SK-N-SH (cell line): ENCODE results near the gene GMPPB. TPM values are rescaled to one million over a fixed set of nuclear protein-coding genes. Genes with fewer than 3 reads are reported as not detected.

Source experiments
- CTCF ChIA-PET: fragments of 300-600, 350-600 bp; formaldehyde crosslinking; extraction: SDS; loops from one replicate; lab custom pipeline; 2021; lab: Yijun Ruan, JAX
- POLR2A ChIA-PET: fragments of 350-600 bp; sonication (Branson Sonifier 250); formaldehyde crosslinking; extraction: SDS; loops from one replicate; lab custom pipeline; 2020; ENCODE audit warnings: antibody characterized with exemption, inconsistent platforms; lab: Yijun Ruan, JAX
- DNase-seq: peaks from one replicate; pipeline ENCODE4 v3.0.0; 2012
- H2AFZ ChIP-seq: fragments of 200-600 bp; sonication (generic); 2 replicates; pipeline ENCODE4 v1.8.1; 2016; ENCODE audit warnings: antibody characterized with exemption, mild to moderate bottlenecking, low read depth
- H3F3A ChIP-seq: fragments of 200-600 bp; sonication (generic); replicated peaks from 2 replicates; pipeline ENCODE3; 2016; ENCODE audit warnings: antibody characterized with exemption, mild to moderate bottlenecking; ENCODE audit not compliant: insufficient read depth
- H3K27ac ChIP-seq, 2 experiments: fragments of 200-500 bp in 1 of 2; fragments of 200-600 bp in 1 of 2; sonication (Bioruptor generic) in 1 of 2; sonication (generic), shearing (Covaris generic) in 1 of 2; 2 replicates each; pipeline versions ENCODE4 v1.5.1 to v1.6.1; 2014 to 2016; ENCODE audit warnings: low read depth in 2 of 2, inconsistent platforms in 1 of 2, low read length in 1 of 2, mild to moderate bottlenecking in 1 of 2, mixed read lengths in 1 of 2
- H3K27me3 ChIP-seq: fragments of 200-600 bp; sonication (generic), shearing (Covaris generic); 2 replicates; pipeline ENCODE4 v1.6.1; 2016; ENCODE audit warnings: mixed run types; ENCODE audit not compliant: insufficient read depth
- H3K36me3 ChIP-seq, 2 experiments: fragments of 200-500 bp in 1 of 2; fragments of 200-600 bp in 1 of 2; sonication (Bioruptor generic) in 1 of 2; sonication (generic) in 1 of 2; replicated peaks in 1 of 2; 2 replicates each; pipeline versions ENCODE3 to v1.5.1; 2014 to 2016; ENCODE audit warnings: low read length in 1 of 2, mild to moderate bottlenecking in 1 of 2; ENCODE audit not compliant: insufficient read depth in 2 of 2, control insufficient read depth in 1 of 2
- H3K4me1 ChIP-seq, 2 experiments: fragments of 200-500 bp in 1 of 2; fragments of 200-600 bp in 1 of 2; sonication (Bioruptor generic) in 1 of 2; sonication (generic), shearing (Covaris generic) in 1 of 2; 2 replicates each; pipeline versions ENCODE4 v1.5.1 to v1.6.1; 2014 to 2016; ENCODE audit warnings: low read depth in 1 of 2, low read length in 1 of 2, mixed run types in 1 of 2; ENCODE audit not compliant: insufficient read depth in 2 of 2, control insufficient read depth in 1 of 2
- H3K4me2 ChIP-seq: fragments of 200-600 bp; sonication (generic), shearing (Covaris generic); 2 replicates; pipeline ENCODE4 v1.6.1; 2017; ENCODE audit warnings: mixed run types
- H3K4me3 ChIP-seq, 2 experiments: fragments of 200-500 bp in 1 of 2; fragments of 200-600 bp in 1 of 2; sonication (Bioruptor generic) in 1 of 2; sonication (generic), shearing (Covaris generic) in 1 of 2; 2 replicates each; pipeline versions ENCODE4 v1.5.1 to v1.8.1; 2014 to 2016; ENCODE audit warnings: low read depth in 2 of 2, inconsistent platforms in 1 of 2, low read length in 1 of 2, mild to moderate bottlenecking in 1 of 2, mixed read lengths in 1 of 2, moderate library complexity in 1 of 2
- H3K79me2 ChIP-seq: fragments of 200-600 bp; sonication (generic); 2 replicates; pipeline ENCODE4 v1.8.1; 2017; ENCODE audit warnings: mild to moderate bottlenecking; ENCODE audit not compliant: insufficient read depth
- H3K9ac ChIP-seq: fragments of 200-600 bp; sonication (generic); 2 replicates; pipeline ENCODE4 v1.6.1; 2017; ENCODE audit warnings: mixed run types
- H3K9me2 ChIP-seq: fragments of 200-600 bp; sonication (generic); 2 replicates; pipeline ENCODE4 v1.6.1; 2017; ENCODE audit warnings: mixed run types
- H3K9me3 ChIP-seq: fragments of 200-600 bp; sonication (generic); 2 replicates; pipeline ENCODE4 v1.6.1; 2017; ENCODE audit warnings: mixed run types, mild to moderate bottlenecking, moderate library complexity
- H4K20me1 ChIP-seq: fragments of 200-600 bp; sonication (generic); 2 replicates; pipeline ENCODE4 v1.6.1; 2017; ENCODE audit warnings: mild to moderate bottlenecking, mixed run types; ENCODE audit not compliant: insufficient read depth
- EP300 ChIP-seq, 2 experiments: IDR thresholded peaks; 2 replicates each; pipeline versions ENCODE4 v1.4.0 to v1.6.1; 2012; ENCODE audit warnings: borderline replicate concordance in 1 of 2, low read depth in 1 of 2, low read length in 1 of 2
- EZH2phosphoT487 ChIP-seq: fragments of 200-600 bp; sonication (generic); IDR thresholded peaks from 2 replicates; pipeline ENCODE4 v1.6.1; 2017; ENCODE audit warnings: low read depth, mixed run types, mild to moderate bottlenecking, antibody characterized with exemption, moderate library complexity, borderline replicate concordance
- GABPA ChIP-seq: IDR thresholded peaks from 2 replicates; pipeline ENCODE4 v1.4.0; 2012; ENCODE audit warnings: low read depth, mild to moderate bottlenecking
- MXI1 ChIP-seq: IDR thresholded peaks from 2 replicates; pipeline ENCODE4 v1.6.1; 2012; ENCODE audit warnings: mild to moderate bottlenecking, low read depth, low read length, improper control_type of control experiment
- NFIC ChIP-seq: IDR thresholded peaks from 2 replicates; pipeline ENCODE4 v1.4.0; 2012; ENCODE audit warnings: borderline replicate concordance
- RCOR1 ChIP-seq: fragments of 150-350 bp; IDR thresholded peaks from 2 replicates; pipeline ENCODE4 v1.6.1; 2017; ENCODE audit warnings: antibody characterized with exemption, low read length
- RXRA ChIP-seq: IDR thresholded peaks from 2 replicates; pipeline ENCODE4 v1.4.0; 2012; ENCODE audit warnings: low read depth, mild to moderate bottlenecking, borderline replicate concordance
- WGBS: methylation state at CpG from one replicate; pipeline ENCODE4 v1.1.6; 2017; ENCODE audit warnings: low lambda C conversion rate; 5-methylcytosine and 5-hydroxymethylcytosine counted together
- polyA plus RNA-seq, 3 experiments: library from polyadenylated mRNA; depleted of rRNA; stranded (reverse); fragments of >200 nt; gene quantifications; 2 replicates each; pipeline ENCODE4 v1.2.3, GENCODE V29; 2012
- TF ChIP-seq, protein P1 (sequence below): fragments of 200-600 bp; sonication (generic); IDR thresholded peaks from 2 replicates; pipeline ENCODE4 v1.6.1; 2017; ENCODE audit warnings: antibody characterized with exemption, mild to moderate bottlenecking, moderate library complexity
- TF ChIP-seq, protein P2 (sequence below): IDR thresholded peaks from 2 replicates; pipeline ENCODE4 v1.4.0; 2012; ENCODE audit warnings: low read depth
- TF ChIP-seq, protein P3 (sequence below): IDR thresholded peaks from 2 replicates; pipeline ENCODE4 v1.4.0; 2012; ENCODE audit warnings: low read depth, borderline replicate concordance
- TF ChIP-seq, protein P4 (sequence below): IDR thresholded peaks from 2 replicates; pipeline ENCODE4 v1.6.1; 2012; ENCODE audit warnings: mild to moderate bottlenecking, low read depth, low read length, moderate library complexity
- TF ChIP-seq, protein P5 (sequence below): fragments of 150-350 bp; IDR thresholded peaks from 2 replicates; pipeline ENCODE4 v1.6.1; 2017; ENCODE audit warnings: antibody characterized with exemption, low read length, low read depth, borderline replicate concordance

The GMPPB gene
- polyA plus RNA-seq, 1 of the 3 experiments (the other 2 are of a cell fraction) = 25.1 TPM

DNA sequence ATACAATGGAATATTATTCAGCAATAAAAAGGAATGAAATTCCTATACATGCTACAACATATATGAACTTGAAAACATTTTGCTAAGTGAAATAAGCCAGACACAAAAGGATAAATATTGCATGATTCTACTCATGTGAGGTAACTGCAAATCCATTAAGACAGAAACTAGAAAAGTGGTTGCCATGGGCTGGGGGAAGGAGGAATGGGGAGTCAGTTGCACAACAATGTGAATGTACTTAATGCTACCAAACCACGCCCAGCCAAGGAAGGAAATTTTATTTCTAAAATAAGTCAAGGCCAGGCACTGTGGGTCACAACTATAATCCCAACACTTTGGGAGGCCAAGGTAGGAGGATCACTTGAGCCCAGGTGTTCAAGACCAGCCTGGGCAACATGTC lies 9.8 kb upstream of the GMPPB start:
- Histone ChIP-seq H3K79me2 (peaks cover 10% of the 10 kb centered on the region; the same call in 1 of the 2 replicates), H3K9me3 (no peaks in the 10 kb centered on the region), H3F3A (peaks cover 5% of the 10 kb centered on the region), H3K36me3 (peaks cover 37 to 62% of the 10 kb centered on the region in 2 experiments), H4K20me1 (peaks cover 3% of the 10 kb centered on the region; the same call in 1 of the 2 replicates), H3K9ac (no peak overlapping the region), H3K4me1 (no peaks in the 10 kb centered on the region), H2AFZ (no peak overlapping the region), H3K9me2 (no peaks in the 10 kb centered on the region), H3K4me2 (no peak overlapping the region), H3K4me3 (no peak overlapping the region), H3K27ac (no peak overlapping the region), H3K27me3 (no peaks in the 10 kb centered on the region)
- no peak for TF ChIP-seq RXRA
- TF ChIP-seq, protein P1, sequence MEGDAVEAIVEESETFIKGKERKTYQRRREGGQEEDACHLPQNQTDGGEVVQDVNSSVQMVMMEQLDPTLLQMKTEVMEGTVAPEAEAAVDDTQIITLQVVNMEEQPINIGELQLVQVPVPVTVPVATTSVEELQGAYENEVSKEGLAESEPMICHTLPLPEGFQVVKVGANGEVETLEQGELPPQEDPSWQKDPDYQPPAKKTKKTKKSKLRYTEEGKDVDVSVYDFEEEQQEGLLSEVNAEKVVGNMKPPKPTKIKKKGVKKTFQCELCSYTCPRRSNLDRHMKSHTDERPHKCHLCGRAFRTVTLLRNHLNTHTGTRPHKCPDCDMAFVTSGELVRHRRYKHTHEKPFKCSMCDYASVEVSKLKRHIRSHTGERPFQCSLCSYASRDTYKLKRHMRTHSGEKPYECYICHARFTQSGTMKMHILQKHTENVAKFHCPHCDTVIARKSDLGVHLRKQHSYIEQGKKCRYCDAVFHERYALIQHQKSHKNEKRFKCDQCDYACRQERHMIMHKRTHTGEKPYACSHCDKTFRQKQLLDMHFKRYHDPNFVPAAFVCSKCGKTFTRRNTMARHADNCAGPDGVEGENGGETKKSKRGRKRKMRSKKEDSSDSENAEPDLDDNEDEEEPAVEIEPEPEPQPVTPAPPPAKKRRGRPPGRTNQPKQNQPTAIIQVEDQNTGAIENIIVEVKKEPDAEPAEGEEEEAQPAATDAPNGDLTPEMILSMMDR = no peak
- TF ChIP-seq, protein P2, sequence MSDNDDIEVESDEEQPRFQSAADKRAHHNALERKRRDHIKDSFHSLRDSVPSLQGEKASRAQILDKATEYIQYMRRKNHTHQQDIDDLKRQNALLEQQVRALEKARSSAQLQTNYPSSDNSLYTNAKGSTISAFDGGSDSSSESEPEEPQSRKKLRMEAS = no peak
- no peak for TF ChIP-seq EP300 (IDR thresholded peaks at IDR 0.05; ENCODE audit: borderline replicate concordance in 1 of 2, low read depth in 1 of 2, low read length in 1 of 2)
- TF ChIP-seq MXI1 = no peak
- TF ChIP-seq, protein P3, sequence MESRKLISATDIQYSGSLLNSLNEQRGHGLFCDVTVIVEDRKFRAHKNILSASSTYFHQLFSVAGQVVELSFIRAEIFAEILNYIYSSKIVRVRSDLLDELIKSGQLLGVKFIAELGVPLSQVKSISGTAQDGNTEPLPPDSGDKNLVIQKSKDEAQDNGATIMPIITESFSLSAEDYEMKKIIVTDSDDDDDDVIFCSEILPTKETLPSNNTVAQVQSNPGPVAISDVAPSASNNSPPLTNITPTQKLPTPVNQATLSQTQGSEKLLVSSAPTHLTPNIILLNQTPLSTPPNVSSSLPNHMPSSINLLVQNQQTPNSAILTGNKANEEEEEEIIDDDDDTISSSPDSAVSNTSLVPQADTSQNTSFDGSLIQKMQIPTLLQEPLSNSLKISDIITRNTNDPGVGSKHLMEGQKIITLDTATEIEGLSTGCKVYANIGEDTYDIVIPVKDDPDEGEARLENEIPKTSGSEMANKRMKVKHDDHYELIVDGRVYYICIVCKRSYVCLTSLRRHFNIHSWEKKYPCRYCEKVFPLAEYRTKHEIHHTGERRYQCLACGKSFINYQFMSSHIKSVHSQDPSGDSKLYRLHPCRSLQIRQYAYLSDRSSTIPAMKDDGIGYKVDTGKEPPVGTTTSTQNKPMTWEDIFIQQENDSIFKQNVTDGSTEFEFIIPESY = no peak
- TF ChIP-seq, protein P4, sequence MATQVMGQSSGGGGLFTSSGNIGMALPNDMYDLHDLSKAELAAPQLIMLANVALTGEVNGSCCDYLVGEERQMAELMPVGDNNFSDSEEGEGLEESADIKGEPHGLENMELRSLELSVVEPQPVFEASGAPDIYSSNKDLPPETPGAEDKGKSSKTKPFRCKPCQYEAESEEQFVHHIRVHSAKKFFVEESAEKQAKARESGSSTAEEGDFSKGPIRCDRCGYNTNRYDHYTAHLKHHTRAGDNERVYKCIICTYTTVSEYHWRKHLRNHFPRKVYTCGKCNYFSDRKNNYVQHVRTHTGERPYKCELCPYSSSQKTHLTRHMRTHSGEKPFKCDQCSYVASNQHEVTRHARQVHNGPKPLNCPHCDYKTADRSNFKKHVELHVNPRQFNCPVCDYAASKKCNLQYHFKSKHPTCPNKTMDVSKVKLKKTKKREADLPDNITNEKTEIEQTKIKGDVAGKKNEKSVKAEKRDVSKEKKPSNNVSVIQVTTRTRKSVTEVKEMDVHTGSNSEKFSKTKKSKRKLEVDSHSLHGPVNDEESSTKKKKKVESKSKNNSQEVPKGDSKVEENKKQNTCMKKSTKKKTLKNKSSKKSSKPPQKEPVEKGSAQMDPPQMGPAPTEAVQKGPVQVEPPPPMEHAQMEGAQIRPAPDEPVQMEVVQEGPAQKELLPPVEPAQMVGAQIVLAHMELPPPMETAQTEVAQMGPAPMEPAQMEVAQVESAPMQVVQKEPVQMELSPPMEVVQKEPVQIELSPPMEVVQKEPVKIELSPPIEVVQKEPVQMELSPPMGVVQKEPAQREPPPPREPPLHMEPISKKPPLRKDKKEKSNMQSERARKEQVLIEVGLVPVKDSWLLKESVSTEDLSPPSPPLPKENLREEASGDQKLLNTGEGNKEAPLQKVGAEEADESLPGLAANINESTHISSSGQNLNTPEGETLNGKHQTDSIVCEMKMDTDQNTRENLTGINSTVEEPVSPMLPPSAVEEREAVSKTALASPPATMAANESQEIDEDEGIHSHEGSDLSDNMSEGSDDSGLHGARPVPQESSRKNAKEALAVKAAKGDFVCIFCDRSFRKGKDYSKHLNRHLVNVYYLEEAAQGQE = no peak
- TF ChIP-seq GABPA = no peak
- TF ChIP-seq, protein P5, sequence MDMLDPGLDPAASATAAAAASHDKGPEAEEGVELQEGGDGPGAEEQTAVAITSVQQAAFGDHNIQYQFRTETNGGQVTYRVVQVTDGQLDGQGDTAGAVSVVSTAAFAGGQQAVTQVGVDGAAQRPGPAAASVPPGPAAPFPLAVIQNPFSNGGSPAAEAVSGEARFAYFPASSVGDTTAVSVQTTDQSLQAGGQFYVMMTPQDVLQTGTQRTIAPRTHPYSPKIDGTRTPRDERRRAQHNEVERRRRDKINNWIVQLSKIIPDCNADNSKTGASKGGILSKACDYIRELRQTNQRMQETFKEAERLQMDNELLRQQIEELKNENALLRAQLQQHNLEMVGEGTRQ = no peak
- no peak for TF ChIP-seq NFIC
- TF ChIP-seq RCOR1 = no peak
- TF ChIP-seq EZH2phosphoT487 = no peak
- DNase-seq = no peak
- WGBS = 100% methylated on average over 1 of the region's 1 CpG
- CTCF ChIA-PET = no interaction called here
- POLR2A ChIA-PET = interaction anchor here (0.6 kb wide), 2 partner anchors 69 to 465 kb away, joined by 3 read pairs; partner anchors contain the start of gene INKA1
